OCI-LY7 (cell line): Measurements from ENCODE around the gene KCTD13.

Experiments used
- CTCF ChIP-seq: fragments of 200-600 bp; sonication (generic); conservative IDR thresholded peaks from 2 replicates; pipeline ENCODE4 v1.5.1; 2014; ENCODE audit warnings: mild to moderate bottlenecking, antibody characterized with exemption, low read length, moderate library complexity, mixed read lengths
- EZH2phosphoT487 ChIP-seq: fragments of 200-600 bp; sonication (generic); IDR thresholded peaks from 2 replicates; pipeline ENCODE4 v1.6.1; 2018; ENCODE audit warnings: low read depth, borderline replicate concordance, mild to moderate bottlenecking, mixed run types, antibody characterized with exemption, low read length, moderate library complexity, mixed read lengths

- TF ChIP-seq CTCF (no peak), EZH2phosphoT487 (no peak)
Measured at GRCh38 chr16:29951625-29952365, 25.8 kb upstream of the KCTD13 start.
